GM21390 (cell line): ENCODE data around the gene FILIP1L.
A peak's percentile ranks its signal among the peaks of the same experiment; 100 is the strongest.
"Not testable (repeated sequence)": the region's sequence is repeated elsewhere in the genome, so short reads cannot be mapped to it uniquely, and the experiment has no call there.

Source experiments
- ATAC-seq: cut with Tn5 transposase; IDR thresholded peaks from one replicate; pipeline ENCODE4 v1.9.1; 2021; ENCODE audit not compliant: unreplicated experiment

FILIP1L gene

DNA sequence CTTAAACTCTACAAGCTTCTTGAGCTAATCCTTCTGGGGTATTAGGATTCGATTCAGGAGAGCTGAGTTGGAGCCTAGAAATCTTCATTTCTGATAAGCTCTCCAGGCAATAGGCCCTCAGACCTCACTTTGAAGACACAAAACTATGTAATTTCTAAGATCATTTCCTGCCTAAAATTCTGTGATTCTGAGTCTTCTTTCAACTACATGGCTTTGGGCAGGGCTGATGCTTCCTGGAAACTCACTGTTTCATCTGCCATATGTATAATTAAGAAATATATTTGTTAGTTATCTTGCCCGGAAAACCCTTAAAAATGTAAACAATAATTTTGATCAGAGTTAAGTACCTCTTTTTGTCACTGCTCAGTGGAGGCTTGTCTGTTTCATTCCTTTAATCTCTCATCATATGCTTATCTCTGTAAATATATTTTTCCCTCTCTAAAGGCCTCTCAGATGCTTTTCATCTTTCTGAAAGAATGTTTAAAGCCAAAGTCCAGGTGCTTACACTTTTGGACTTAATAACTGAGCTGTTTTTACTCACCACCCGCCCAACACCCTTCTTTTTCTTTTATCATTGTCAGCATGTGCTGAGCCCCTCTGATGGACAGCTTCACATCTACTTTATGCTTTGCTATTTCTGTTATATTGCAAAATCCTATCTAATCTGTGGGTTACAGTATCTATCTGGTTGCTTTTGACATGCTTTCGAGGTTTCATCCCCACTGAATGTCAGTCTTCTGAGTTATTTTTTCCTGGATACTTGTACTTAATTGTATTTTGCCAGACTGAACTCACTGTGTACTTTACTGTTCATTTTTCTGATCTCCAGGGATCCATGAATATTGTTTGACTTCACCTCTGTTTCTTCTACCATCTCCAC lies 38.2 kb downstream of the FILIP1L start:
- no peak for ATAC-seq

DNA sequence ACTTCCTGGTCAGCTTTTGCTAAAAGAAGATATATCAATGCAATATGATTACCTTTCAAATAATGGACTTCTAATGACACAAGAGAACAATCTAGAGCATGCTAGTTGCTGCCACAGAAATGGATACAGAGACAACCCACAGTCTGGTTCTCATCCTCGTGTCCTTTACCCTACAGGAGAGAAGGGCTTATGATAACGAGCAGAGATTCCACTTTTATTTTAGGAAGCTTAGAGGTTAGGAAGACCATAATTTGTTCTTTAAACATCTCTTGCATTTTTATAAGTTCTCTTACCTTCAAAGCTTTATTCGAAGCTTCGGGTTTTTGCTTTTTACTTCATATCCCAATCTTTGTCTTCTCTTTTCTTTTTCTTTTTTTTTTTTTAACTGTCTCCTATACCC lies 39.1 kb downstream of the FILIP1L start:
- ATAC-seq: no peak

DNA sequence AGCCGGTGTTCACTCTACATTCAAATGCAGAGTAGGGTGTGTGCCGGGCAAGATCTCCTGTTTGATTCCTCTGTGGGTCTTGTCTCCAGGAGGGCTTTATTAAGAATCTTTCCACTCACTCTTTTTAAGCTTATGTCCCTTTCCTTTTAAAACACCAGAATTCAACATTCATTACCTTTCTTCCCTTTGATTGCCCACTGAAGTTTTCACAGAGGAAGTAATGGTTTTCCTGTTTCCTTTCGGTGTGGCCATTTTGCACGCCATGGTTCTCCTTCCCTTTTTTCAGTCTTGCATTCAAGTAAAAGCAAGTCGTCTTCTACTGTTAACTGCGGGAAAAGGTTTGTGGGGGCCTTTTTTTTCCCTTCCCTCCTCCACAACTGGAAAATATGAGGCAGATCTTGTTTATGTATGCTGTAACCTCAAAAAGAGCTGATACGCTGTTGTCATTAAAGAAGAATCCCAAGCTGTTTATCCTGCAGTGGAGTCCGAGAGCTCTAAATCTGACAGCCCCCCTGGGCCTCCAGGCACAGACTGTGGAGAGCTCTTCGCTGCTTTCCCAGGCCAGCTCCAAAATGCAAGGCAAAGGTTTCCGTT lies 40.5 kb downstream of the FILIP1L start:
- ATAC-seq: peak; percentile 38

DNA sequence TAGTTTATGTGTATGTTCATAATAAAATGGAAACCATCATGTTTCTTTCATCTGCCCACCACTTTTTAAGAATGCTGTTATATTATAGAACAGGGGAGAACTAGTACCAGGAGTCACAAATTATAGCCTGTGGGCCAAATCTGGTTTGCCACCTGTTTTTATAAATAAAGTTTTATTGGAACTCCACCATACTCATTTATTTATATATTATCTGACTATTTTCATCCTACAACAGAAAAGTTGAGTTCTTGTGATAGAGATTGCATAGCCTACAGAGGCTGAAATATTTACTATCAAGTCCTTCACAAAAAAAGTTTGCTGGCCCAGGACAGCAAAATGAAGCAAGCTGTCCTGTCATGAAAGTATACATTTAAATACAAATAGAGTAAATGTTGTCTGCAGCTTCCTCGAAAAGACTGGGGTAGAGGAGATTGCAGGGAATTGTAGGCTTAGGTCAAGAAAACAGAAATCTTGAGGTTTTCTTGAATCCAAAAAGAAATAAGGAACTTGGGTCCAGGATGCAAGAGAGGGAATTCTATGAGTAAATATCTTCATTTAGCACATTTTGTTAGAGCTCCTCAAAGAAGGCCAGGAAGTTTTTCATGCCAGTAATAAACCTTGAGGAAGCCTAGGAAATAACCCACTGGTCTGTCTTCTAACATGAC lies 41.1 kb downstream of the FILIP1L start:
- ATAC-seq: no peak

GRCh38 chr3:100072326-100073048 lies 41.8 kb downstream of the FILIP1L start:
- ATAC-seq: no peak

- no peak for ATAC-seq
Measured at GRCh38 chr3:100069472-100069871, 44.8 kb downstream of the FILIP1L start.

DNA sequence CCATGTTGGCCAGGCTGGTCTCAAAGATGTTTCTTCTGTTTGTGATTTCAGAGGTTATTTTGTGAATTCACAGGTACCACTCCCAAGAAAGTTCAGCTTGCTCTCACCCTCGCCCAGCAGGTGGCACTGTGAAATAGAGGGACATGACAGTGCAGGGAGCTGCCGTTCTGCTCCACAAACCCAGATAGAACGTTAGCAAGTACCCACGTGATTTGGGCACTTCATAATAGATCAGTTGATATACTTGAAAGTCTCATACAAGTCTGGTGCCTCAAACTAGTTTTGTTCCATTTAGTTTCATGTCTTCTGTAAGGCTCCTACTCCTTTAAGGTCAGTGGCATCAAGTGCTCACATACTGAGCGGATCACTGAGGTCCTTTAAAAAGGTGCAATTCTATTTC lies 45.5 kb downstream of the FILIP1L start:
- peak; percentile 68 for ATAC-seq

- no peak for ATAC-seq
Measured at GRCh38 chr3:100067589-100067988, 46.7 kb downstream of the FILIP1L start.

GRCh38 chr3:100063929-100064461 lies 50.3 kb downstream of the FILIP1L start:
- ATAC-seq: no peak

DNA sequence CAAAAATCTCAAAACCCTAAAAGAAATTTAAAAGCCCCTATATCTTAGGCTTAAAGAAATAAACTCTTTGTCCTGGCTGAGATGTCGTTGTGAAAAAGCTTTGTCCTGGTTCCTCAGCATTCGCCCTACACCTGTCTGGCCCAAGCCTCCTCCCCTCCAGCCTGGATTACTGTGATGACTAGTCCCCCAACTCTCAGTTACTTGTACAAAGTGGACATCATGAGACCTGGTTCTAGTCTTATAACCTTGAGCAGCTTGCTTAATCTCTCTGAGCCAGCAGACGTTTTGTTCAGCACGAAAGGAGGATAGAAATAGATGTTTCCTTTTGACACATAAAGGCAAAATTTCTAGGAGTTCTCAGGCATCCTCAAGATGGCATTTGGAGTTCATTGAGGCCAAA lies 51.6 kb downstream of the FILIP1L start:
- ATAC-seq: no peak

GRCh38 chr3:100060685-100061484 lies 53.4 kb downstream of the FILIP1L start:
- peak; percentile 54 for ATAC-seq

GRCh38 chr3:100059472-100059871 lies 54.8 kb downstream of the FILIP1L start:
- ATAC-seq: no peak

GRCh38 chr3:100057716-100058575 lies 56.4 kb downstream of the FILIP1L start:
- ATAC-seq: no peak

- no peak for ATAC-seq
Measured at GRCh38 chr3:100053951-100054620, 60.2 kb downstream of the FILIP1L start.

DNA sequence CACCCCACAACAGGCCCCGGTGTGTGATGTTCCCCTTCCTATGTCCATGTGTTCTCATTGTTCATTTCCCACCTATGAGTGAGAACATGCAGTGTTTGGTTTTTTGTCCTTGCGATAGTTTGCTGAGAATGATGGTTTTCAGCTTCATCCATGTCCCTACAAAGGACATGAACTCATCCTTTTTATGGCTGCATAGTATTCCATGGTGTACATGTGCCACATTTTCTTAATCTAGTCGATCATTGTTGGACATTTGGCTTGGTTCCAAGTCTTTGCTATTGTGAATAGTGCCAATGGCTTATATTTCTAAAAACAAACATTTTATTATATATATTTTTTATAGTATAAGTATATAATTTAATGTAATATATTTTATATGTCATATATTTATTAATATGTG lies 62.8 kb downstream of the FILIP1L start:
- not testable (repeated sequence) for ATAC-seq

GRCh38 chr3:100048248-100048647 lies 66.1 kb downstream of the FILIP1L start:
- ATAC-seq: no peak

- ATAC-seq: peak; percentile 76
Measured at GRCh38 chr3:100047455-100048141, 66.7 kb downstream of the FILIP1L start.

- ATAC-seq: no peak
Measured at GRCh38 chr3:100046986-100047385, 67.3 kb downstream of the FILIP1L start.
